Suprapubic skin (tissue), 4 donors: Measurements from ENCODE around the gene GATAD2A. TPM values are rescaled to one million over a fixed set of nuclear protein-coding genes. Genes with fewer than 3 reads are reported as not detected.

Experiments used
- DNase-seq, 2 donors: peaks; one replicate each; pipeline ENCODE4 v3.0.0-alpha.2; 2019; ENCODE audit warnings: low spot score in 2 of 2
- H3K27ac ChIP-seq: fragments of 200-600 bp; sonication (generic); one replicate; pipeline ENCODE4 v1.5.1; 2019
- H3K27me3 ChIP-seq: fragments of 200-600 bp; sonication (generic); one replicate; pipeline ENCODE4 v1.5.1; 2019
- H3K36me3 ChIP-seq: fragments of 200-600 bp; sonication (generic); one replicate; pipeline ENCODE4 v1.5.1; 2019
- H3K4me1 ChIP-seq: fragments of 200-600 bp; sonication (generic); one replicate; pipeline ENCODE4 v1.5.1; 2019
- H3K4me3 ChIP-seq: fragments of 200-600 bp; sonication (generic); one replicate; pipeline ENCODE4 v1.5.1; 2019; ENCODE audit warnings: mild to moderate bottlenecking
- H3K9me3 ChIP-seq: fragments of 200-600 bp; sonication (generic); one replicate; pipeline ENCODE4 v1.5.1; 2019
- EP300 ChIP-seq: sonication (generic); formaldehyde crosslinking; IDR thresholded peaks from one replicate; pipeline ENCODE4 v1.6.1; 2017; ENCODE audit warnings: antibody characterized with exemption
- POLR2A ChIP-seq, 2 donors: fragments of 450-650 bp; IDR thresholded peaks; one replicate each; pipeline ENCODE4 v1.6.1; 2017; ENCODE audit warnings: antibody characterized with exemption in 2 of 2, mild to moderate bottlenecking in 2 of 2, moderate library complexity in 2 of 2
- POLR2AphosphoS5 ChIP-seq, 3 donors: sonication (generic); formaldehyde crosslinking; IDR thresholded peaks; one replicate each; pipeline ENCODE4 v1.6.1; 2017; ENCODE audit warnings: antibody characterized with exemption in 3 of 3
- WGBS: methylation state at CpG from one replicate; pipeline ENCODE4 v1.1.5; 2018; 5-methylcytosine and 5-hydroxymethylcytosine counted together
- total RNA-seq, 4 donors: library from RNA; depleted of rRNA; stranded (reverse); fragments of >200 nt; gene quantifications; one replicate each; pipeline ENCODE4 v1.1.0, GENCODE V29; 2016
- TF ChIP-seq, protein P1 (sequence below), 2 donors: fragments of 200-600 bp in 1 of 2; fragments of 450-650 bp in 1 of 2; sonication (generic) in 1 of 2; IDR thresholded peaks; one replicate each; pipeline ENCODE4 v1.5.1; 2016 to 2019; ENCODE audit warnings: antibody characterized with exemption in 2 of 2, mild to moderate bottlenecking in 1 of 2, moderate library complexity in 1 of 2

GATAD2A gene
- total RNA-seq, 4 donors from 2014 or later: 83.1 to 88.8 (median 86.4) TPM

DNA sequence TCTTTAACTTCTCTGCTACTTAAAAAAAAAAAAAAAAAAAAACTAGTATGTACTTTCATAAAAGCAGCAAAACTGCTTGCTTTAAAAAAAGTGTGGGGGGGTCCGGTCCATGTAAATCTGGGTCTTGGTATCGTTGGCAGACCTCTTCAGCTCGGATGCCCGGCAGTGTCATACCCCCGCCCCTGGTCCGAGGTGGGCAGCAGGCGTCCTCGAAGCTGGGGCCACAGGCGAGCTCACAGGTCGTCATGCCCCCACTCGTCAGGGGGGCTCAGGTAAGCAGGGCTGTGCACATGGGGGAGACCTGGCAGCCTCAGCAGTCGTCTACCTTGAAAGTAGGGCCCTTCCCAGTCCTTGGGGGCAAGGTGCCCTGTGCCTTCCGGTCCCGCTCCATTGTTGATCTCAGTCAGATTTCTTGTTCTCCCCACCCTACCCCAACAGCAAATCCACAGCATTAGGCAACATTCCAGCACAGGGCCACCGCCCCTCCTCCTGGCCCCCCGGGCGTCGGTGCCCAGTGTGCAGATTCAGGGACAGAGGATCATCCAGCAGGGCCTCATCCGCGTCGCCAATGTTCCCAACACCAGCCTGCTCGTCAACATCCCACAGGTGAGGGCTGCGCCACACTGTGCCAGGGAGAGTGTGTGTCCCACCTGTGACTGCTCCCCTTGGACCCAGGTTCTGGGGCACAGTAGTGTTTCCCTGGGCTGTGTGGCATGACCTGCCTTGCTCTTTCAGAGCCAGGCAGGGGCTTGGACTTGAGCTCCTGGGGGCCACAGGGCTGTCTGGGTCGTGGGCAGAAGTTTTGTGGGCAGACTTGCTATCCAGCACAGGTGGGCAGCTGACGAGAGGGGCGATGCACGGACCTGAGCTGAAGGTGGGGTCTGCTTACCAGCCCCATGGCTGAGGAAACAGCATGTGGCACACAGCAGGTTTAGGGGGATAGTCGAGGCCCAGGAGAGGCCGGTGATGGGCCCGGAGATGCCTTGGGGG, 90.4 kb downstream of the GATAD2A start:
- no peak for TF ChIP-seq POLR2AphosphoS5 (IDR thresholded peaks at IDR 0.05)
- TF ChIP-seq, protein P1, sequence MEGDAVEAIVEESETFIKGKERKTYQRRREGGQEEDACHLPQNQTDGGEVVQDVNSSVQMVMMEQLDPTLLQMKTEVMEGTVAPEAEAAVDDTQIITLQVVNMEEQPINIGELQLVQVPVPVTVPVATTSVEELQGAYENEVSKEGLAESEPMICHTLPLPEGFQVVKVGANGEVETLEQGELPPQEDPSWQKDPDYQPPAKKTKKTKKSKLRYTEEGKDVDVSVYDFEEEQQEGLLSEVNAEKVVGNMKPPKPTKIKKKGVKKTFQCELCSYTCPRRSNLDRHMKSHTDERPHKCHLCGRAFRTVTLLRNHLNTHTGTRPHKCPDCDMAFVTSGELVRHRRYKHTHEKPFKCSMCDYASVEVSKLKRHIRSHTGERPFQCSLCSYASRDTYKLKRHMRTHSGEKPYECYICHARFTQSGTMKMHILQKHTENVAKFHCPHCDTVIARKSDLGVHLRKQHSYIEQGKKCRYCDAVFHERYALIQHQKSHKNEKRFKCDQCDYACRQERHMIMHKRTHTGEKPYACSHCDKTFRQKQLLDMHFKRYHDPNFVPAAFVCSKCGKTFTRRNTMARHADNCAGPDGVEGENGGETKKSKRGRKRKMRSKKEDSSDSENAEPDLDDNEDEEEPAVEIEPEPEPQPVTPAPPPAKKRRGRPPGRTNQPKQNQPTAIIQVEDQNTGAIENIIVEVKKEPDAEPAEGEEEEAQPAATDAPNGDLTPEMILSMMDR (IDR thresholded peaks at IDR 0.05): no peak
- TF ChIP-seq POLR2A (IDR thresholded peaks at IDR 0.05): no peak
- TF ChIP-seq EP300: no peak
- peaks cover 92% of the 10 kb centered on the region for H3K36me3 ChIP-seq
- no peak overlapping the region for H3K27ac ChIP-seq

DNA sequence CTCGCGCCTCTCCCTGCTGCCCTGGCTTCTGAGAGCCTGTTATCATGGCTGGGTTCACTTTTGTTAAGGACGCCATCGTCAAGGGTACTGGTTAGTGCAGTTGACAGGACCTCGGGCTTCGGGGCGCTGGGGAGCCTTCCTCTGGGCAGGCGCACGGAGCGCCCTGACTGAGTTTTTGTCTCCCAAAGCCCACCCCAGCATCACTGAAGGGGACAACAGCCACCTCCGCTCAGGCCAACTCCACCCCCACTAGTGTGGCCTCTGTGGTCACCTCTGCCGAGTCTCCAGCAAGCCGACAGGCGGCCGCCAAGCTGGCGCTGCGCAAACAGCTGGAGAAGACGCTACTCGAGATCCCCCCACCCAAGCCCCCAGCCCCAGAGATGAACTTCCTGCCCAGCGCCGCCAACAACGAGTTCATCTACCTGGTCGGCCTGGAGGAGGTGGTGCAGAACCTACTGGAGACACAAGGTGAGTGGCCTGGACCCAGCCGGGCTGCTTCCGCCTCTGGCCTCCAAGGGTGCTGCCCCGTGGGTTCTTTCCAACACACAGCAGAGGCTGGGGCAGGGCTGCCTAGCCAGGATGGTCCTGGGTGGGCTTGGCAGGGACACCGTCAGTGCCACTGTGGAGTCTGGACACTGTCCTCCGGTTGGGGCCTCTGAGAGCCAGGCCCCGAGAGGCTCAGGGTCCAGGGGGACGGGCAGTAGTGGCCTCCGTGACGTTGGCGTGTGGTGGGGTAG, 92.9 kb downstream of the GATAD2A start:
- H3K4me1 ChIP-seq: no peaks in the 10 kb centered on the region
- no peaks in the 10 kb centered on the region for H3K27me3 ChIP-seq
- H3K27ac ChIP-seq: no peak overlapping the region
- no peak overlapping the region for H3K4me3 ChIP-seq
- peak in 1 of 2 donors; percentile 56 for DNase-seq
- peaks cover 97% of the 10 kb centered on the region for H3K36me3 ChIP-seq
- no peak for TF ChIP-seq POLR2AphosphoS5 (IDR thresholded peaks at IDR 0.05)
- TF ChIP-seq POLR2A (IDR thresholded peaks at IDR 0.05): no peak
- no peak for TF ChIP-seq EP300
- TF ChIP-seq, protein P1 (IDR thresholded peaks at IDR 0.05): no peak
- 89% methylated on average over 22 of the region's 33 CpGs for WGBS
- H3K9me3 ChIP-seq: no peaks in the 10 kb centered on the region

More for the DNA sequence above, 90.4 kb downstream of the GATAD2A start:
- 88% methylated on average over 24 of the region's 30 CpGs for WGBS
- DNase-seq: peak in 1 of 2 donors; percentile 50
- Histone ChIP-seq H3K4me1 (no peaks in the 10 kb centered on the region), H3K9me3 (no peaks in the 10 kb centered on the region), H3K4me3 (no peak overlapping the region), H3K27me3 (no peaks in the 10 kb centered on the region)

DNA sequence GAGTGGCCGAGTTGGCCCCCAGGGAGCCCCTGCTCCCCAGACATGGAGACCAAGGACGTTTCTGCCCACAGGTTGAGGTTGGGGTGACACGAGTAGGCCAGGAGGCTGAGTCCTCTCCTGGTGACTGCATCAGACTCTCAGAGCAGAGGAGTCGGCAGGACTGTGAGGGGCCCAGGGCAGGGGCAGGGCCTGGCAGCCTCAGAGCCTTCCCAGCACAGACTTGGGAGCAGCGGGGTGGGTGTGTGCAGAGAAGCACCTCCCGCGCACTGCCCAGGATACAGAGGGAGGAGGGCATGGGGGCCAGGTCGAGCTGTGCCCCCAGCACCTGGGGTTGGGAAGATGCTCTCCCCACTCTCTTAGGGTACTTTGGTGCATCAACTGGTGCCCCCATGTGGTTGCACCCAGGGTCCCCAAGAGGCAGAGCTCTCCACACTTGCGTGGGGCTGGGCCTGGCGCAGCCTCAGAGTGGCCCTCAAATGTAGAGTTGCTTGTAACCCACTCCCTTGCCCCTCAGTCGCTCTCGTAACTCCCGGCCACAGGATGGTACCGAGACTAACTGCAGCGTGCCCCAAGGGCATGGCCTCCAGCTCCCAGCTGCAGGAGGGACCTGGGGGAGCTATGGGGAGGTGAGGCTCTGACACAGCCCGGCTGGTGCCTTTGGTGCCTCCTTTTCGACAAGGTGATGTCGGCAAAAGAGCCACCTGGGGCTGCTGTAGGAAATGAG, 94.0 kb downstream of the GATAD2A start:
- peaks cover 97% of the 10 kb centered on the region for H3K36me3 ChIP-seq
- no peak overlapping the region for H3K27ac ChIP-seq
- DNase-seq: no peak
- no peaks in the 10 kb centered on the region for H3K4me1 ChIP-seq
- H3K9me3 ChIP-seq: no peaks in the 10 kb centered on the region
- 89% methylated on average over 12 of the region's 18 CpGs for WGBS
- no peak for TF ChIP-seq EP300
- TF ChIP-seq, protein P1 (IDR thresholded peaks at IDR 0.05): no peak
- TF ChIP-seq POLR2AphosphoS5 (IDR thresholded peaks at IDR 0.05): no peak
- TF ChIP-seq POLR2A (IDR thresholded peaks at IDR 0.05): no peak
- H3K4me3 ChIP-seq: no peak overlapping the region
- H3K27me3 ChIP-seq: no peaks in the 10 kb centered on the region

DNA sequence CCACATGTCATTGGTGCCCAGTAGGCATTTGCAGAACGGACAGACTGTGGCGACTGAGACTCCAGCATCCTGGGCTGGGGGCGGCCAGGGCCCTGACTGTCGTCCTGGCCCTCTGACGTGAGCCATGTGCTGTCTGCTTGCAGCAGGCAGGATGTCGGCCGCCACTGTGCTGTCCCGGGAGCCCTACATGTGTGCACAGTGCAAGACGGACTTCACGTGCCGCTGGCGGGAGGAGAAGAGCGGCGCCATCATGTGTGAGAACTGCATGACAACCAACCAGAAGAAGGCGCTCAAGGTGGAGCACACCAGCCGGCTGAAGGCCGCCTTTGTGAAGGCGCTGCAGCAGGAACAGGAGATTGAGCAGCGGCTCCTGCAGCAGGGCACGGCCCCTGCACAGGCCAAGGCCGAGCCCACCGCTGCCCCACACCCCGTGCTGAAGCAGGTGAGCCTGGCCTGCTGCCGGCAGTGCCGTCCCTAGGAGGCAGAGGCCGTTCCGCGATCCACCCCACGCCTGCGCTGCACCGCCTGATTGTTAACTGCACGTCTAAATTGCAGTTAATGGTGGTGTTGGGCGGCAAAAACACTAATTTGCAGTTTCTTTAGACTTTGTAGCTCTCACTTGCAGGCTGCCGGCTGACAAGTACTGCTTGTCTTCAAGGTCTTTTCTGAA, 95.6 kb downstream of the GATAD2A start:
- 89% methylated on average over 28 of the region's 34 CpGs for WGBS
- Histone ChIP-seq H3K36me3 (peaks cover 100% of the 10 kb centered on the region), H3K27me3 (no peaks in the 10 kb centered on the region), H3K4me3 (no peak overlapping the region), H3K27ac (no peak overlapping the region), H3K9me3 (no peaks in the 10 kb centered on the region), H3K4me1 (no peaks in the 10 kb centered on the region)
- peak in 1 of 2 donors; percentile 53 for DNase-seq
- no peak for TF ChIP-seq POLR2AphosphoS5 (IDR thresholded peaks at IDR 0.05)
- no peak for TF ChIP-seq EP300
- TF ChIP-seq, protein P1 (IDR thresholded peaks at IDR 0.05): no peak
- TF ChIP-seq POLR2A (IDR thresholded peaks at IDR 0.05): no peak
